HG03139 (cell line): ENCODE measurements around the gene HELZ2.

ENCODE experiments used
- ATAC-seq: cut with Tn5 transposase; IDR thresholded peaks from one replicate; pipeline ENCODE4 v1.9.1; 2021; ENCODE audit not compliant: unreplicated experiment

HELZ2 gene

GRCh38 chr20:63597651-63598478, 23.8 kb upstream of the HELZ2 start:
- ATAC-seq, result no peak

GRCh38 chr20:63596423-63596822, 22.4 kb upstream of the HELZ2 start:
- no peak for ATAC-seq

DNA sequence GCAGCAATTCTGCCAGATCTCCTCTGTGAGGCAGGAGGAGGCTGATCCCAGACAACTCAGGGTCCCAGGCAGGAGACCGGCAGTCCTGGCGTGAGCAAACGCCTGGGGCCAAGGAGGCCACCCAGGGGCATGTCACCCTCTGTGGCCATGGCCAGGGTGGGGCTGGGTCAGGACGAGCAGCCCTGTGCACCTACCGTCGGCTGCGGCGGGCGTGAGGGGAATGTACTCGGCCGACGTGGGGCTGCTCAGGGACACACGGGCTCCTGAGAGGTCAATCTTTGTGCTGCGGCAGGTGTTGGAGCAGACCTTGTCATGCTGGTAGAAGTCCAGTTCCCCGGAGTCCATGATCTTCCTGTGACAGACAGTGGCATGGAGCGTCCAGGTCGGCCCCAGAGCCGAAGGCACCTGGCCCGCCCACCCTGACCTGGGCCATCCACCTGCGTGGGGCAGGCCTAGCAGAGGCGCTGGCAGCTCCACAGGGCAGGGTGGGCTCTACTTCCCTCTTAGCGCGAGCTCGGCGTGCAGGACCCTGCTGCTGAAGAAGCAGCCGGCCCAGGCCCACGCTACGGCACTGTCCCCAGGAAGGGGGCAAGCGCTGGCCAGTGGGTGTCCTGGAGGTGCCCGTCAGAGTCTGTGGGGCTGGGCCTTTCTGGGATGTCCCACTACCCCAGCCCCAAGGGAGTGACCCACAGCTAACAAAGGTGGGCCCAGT, 21.5 kb upstream of the HELZ2 start:
- no peak for ATAC-seq

DNA sequence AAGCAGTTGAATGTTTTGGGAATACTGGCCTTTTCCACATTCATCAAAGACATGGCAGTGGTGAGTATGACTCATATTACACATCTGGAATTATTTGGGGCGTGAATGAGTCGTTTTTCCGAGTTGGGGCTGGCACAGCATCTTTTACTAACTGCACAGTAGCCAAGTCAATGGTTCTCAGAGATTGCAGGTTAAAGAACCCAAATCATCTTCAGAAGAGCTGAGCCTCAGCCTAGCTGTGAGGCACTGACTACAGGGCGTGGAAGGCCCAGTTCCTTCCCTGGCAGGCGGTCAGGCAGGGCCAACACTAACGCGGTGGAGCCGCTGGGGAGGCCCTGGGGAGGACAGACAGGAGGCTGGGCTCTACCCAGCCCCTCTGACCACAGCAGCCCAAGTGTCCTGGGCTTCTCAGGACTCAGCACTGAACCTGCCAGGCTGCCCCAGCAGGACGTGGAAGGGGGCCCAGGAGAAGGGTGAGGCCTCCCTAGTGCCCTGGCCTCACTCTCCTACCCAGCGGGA, 20.1 kb upstream of the HELZ2 start:
- ATAC-seq, result no peak

- ATAC-seq, result no peak
Measured at GRCh38 chr20:63592661-63593060, 18.6 kb upstream of the HELZ2 start.

- ATAC-seq, result no peak
Measured at GRCh38 chr20:63591786-63592355, 17.8 kb upstream of the HELZ2 start.

- no peak for ATAC-seq
Measured at GRCh38 chr20:63591147-63591533, 17.1 kb upstream of the HELZ2 start.

DNA sequence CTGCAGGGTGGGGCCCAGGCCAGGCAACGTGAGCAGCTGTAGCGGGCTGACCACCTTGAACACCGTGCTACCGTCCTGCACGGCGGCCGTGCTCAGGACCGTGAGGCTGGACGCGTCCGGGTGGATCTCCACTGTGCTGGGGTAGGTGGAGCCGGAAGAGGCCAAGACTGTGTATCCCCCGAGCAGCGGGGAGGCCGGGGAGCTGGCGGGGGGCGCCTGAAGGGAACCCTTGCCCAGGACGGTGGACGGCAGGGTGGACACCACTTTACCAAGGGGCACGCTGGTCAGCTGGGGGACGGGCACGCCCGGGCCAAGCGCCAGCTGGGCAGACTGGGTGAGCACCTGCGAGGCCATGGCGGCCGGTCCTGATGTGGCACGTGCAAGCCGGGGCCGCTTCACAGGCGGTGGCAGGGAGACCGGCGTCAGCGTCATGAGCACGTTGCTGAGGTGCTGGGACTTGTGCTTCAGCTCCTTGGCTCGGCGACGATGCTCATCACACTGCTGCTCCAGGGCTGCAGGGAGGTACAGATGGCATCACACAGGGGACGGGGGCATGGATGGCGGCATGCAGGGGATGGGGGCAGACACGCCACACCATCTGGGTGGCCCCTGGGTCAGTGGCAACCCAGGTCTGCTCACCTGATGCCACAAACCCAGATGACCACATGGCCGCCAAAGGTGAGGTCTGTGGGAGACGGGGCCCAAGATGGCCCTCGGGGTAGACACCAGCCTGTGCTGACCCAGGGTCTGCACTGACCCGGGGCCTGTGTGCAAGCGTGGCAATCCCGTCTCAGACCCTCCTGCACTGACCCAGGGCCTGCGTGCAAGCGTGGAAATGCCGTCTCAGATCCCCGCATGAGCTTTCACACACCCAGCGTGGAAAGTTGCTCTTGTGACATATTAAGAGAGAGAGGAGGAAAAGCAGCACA, 16.4 kb upstream of the HELZ2 start:
- no peak for ATAC-seq

- ATAC-seq, result no peak
Measured at GRCh38 chr20:63589261-63590217, 15.5 kb upstream of the HELZ2 start.

- no peak for ATAC-seq
Measured at GRCh38 chr20:63588641-63589041, 14.6 kb upstream of the HELZ2 start.

GRCh38 chr20:63587776-63588591, 13.9 kb upstream of the HELZ2 start:
- ATAC-seq, result no peak

- ATAC-seq, result no peak
Measured at GRCh38 chr20:63587256-63587655, 13.2 kb upstream of the HELZ2 start.

DNA sequence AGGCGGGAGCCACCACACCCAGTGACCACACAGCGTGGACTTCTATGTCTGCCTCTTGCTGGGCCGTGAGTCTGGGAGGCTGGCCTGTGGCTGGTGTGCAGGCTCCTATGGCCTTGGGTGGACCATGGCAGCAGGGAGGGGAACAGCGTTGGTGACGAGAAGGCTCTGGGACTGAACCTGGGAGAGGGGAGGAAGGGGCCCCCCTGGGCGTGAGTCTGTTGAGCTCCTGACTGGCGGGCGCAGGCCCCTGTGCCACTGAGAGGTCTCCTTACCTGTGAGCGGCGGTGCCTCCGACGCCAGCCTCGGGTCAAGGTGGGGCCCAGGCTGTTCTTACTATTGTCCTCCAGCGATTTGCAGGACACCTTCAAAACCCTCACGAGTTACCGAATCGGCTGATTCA, 12.8 kb upstream of the HELZ2 start:
- ATAC-seq, result no peak

GRCh38 chr20:63585616-63586565, 11.9 kb upstream of the HELZ2 start:
- ATAC-seq, result no peak

GRCh38 chr20:63582382-63583063, 8.5 kb upstream of the HELZ2 start:
- ATAC-seq, result no peak

GRCh38 chr20:63580796-63581461, 6.9 kb upstream of the HELZ2 start:
- no peak for ATAC-seq
